ENCODE data around the gene KRT6B. TPM values are rescaled to one million over a fixed set of nuclear protein-coding genes. Genes with fewer than 3 reads are reported as not detected.
A peak's percentile ranks its signal among the peaks of the same experiment; 100 is the strongest.
"Not testable (repeated sequence)": the region's sequence is repeated elsewhere in the genome, so short reads cannot be mapped to it uniquely, and the experiment has no call there.

Gene KRT6B
- polyA plus RNA-seq = 1,722 to 4,902 TPM (median 2,016 TPM) in 3 replicates
- 2,938 TPM for polyA plus RNA-seq (2011; ENCODE audit: low read depth)
- 2,812 and 3,083 TPM in 2 replicates for polyA plus RNA-seq (2011; cell fraction: cytosol; rRNA removed)
- 2,797 and 2,980 TPM in 2 replicates for polyA plus RNA-seq (2011; cell fraction: nucleus; rRNA removed)
- 1,858 and 2,565 TPM in 2 replicates for polyA plus RNA-seq (2012; ENCODE audit: low replicate concordance)
- 2,114 to 3,991 TPM (median 2,742 TPM) in 3 replicates for polyA minus RNA-seq
- polyA minus RNA-seq (2011; cell fraction: cytosol; rRNA and poly(A)+ RNA removed) = 3,211 TPM
- 1,354 and 1,584 TPM in 2 replicates for polyA minus RNA-seq (2011; cell fraction: nucleus; rRNA and poly(A)+ RNA removed)

GRCh38 chr12:52452101-52452500 lies at the start of gene KRT6B:
TSS of gene KRT6B (minus strand) at chr12:52452146. CDS start at chr12:52452078, 68 bp downstream.
- Histone ChIP-seq H3K79me2 (ENCODE audit: control insufficient read depth, insufficient read depth, low read length) (no peaks in the 10 kb centered on the region), H3K9me1 (ENCODE audit: control insufficient read depth, extremely low read depth, insufficient read depth, low read length) (no peaks in the 10 kb centered on the region), H3K36me3 (ENCODE audit: control insufficient read depth in 2 of 2, extremely low read depth in 1 of 2, insufficient read depth in 2 of 2, low read length in 2 of 2) (peaks cover 4 to 10% of the 10 kb centered on the region in 2 experiments), H3K27ac (ENCODE audit: control insufficient read depth, insufficient read depth, low read length) (peak within 1 kb of the TSS; percentile 71), H3K27me3 (ENCODE audit: control insufficient read depth, extremely low read depth, insufficient read depth, low read length) (no peaks in the 10 kb centered on the region), H2AFZ (ENCODE audit: control insufficient read depth, low read length) (no peak within 1 kb of the TSS), H3K9me3 (ENCODE audit: control insufficient read depth, low read depth, low read length) (no peaks in the 10 kb centered on the region), H4K20me1 (ENCODE audit: control insufficient read depth, extremely low read depth, insufficient read depth, low read length) (no peaks in the 10 kb centered on the region), H3K4me1 (ENCODE audit: control insufficient read depth, extremely low read depth, insufficient read depth, low read length) (peaks cover 38% of the 10 kb centered on the region), H3K4me2 (ENCODE audit: control insufficient read depth, extremely low read depth, insufficient read depth, low read depth, low read length) (peak within 1 kb of the TSS; percentile 62), H3K9ac (ENCODE audit: control insufficient read depth, extremely low read depth, insufficient read depth, low read length) (peak within 1 kb of the TSS; percentile 43), H3K4me3 (ENCODE audit: control insufficient read depth in 2 of 3, extremely low read depth in 1 of 3, insufficient read depth in 2 of 3, low read depth in 1 of 3, low read length in 3 of 3) (peak within 1 kb of the TSS in 1 of 3 experiments; percentile 30)
- FAIRE-seq (peak; percentile 95), DNase-seq (ENCODE audit: low read depth, low spot score) (no peak)
- TF ChIP-seq CTCF (optimal IDR thresholded peaks at IDR 0.05 in 1 of 3, IDR thresholded peaks at IDR 0.05 in 1 of 3, conservative IDR thresholded peaks at IDR 0.05 in 1 of 3; ENCODE audit: extremely low read depth in 1 of 3, insufficient read depth in 2 of 3, low read length in 3 of 3) (no peak), EZH2 (IDR thresholded peaks at IDR 0.05; ENCODE audit: low read length) (no peak)
- dilution Hi-C loops (cut with MboI; ENCODE audit: extremely low pct_ligation_motif_present, low sequenced_read_pairs) = no loop called here

GRCh38 chr12:52501490-52501889 lies 49.5 kb upstream of the KRT6B start:
- Histone ChIP-seq H3K4me1 (ENCODE audit: control insufficient read depth, extremely low read depth, insufficient read depth, low read length) (peaks cover 30% of the 10 kb centered on the region), H3K4me2 (ENCODE audit: control insufficient read depth, extremely low read depth, insufficient read depth, low read depth, low read length) (no peak overlapping the region), H3K4me3 (ENCODE audit: control insufficient read depth in 2 of 3, extremely low read depth in 1 of 3, insufficient read depth in 2 of 3, low read depth in 1 of 3, low read length in 3 of 3) (no peak overlapping the region), H3K9me1 (ENCODE audit: control insufficient read depth, extremely low read depth, insufficient read depth, low read length) (no peaks in the 10 kb centered on the region), H2AFZ (ENCODE audit: control insufficient read depth, low read length) (no peak overlapping the region), H3K27me3 (ENCODE audit: control insufficient read depth, extremely low read depth, insufficient read depth, low read length) (no peaks in the 10 kb centered on the region), H3K9ac (ENCODE audit: control insufficient read depth, extremely low read depth, insufficient read depth, low read length) (no peak overlapping the region), H4K20me1 (ENCODE audit: control insufficient read depth, extremely low read depth, insufficient read depth, low read length) (no peaks in the 10 kb centered on the region), H3K36me3 (ENCODE audit: control insufficient read depth in 2 of 2, extremely low read depth in 1 of 2, insufficient read depth in 2 of 2, low read length in 2 of 2) (no peaks in the 10 kb centered on the region), H3K9me3 (ENCODE audit: control insufficient read depth, low read depth, low read length) (no peaks in the 10 kb centered on the region), H3K27ac (ENCODE audit: control insufficient read depth, insufficient read depth, low read length) (no peak overlapping the region), H3K79me2 (ENCODE audit: control insufficient read depth, insufficient read depth, low read length) (no peaks in the 10 kb centered on the region)
- dilution Hi-C loops (cut with MboI; ENCODE audit: extremely low pct_ligation_motif_present, low sequenced_read_pairs) = no loop called here
- TF ChIP-seq EZH2 (IDR thresholded peaks at IDR 0.05; ENCODE audit: low read length) (no peak), CTCF (optimal IDR thresholded peaks at IDR 0.05 in 1 of 3, IDR thresholded peaks at IDR 0.05 in 1 of 3, conservative IDR thresholded peaks at IDR 0.05 in 1 of 3; ENCODE audit: extremely low read depth in 1 of 3, insufficient read depth in 2 of 3, low read length in 3 of 3) (no peak)
- DNase-seq (ENCODE audit: low read depth, low spot score) = no peak
- FAIRE-seq = no peak

GRCh38 chr12:52500574-52500973 lies 48.6 kb upstream of the KRT6B start:
- H3K36me3 ChIP-seq (ENCODE audit: control insufficient read depth in 2 of 2, extremely low read depth in 1 of 2, insufficient read depth in 2 of 2, low read length in 2 of 2); H3K79me2 ChIP-seq (ENCODE audit: control insufficient read depth, insufficient read depth, low read length); FAIRE-seq; DNase-seq (ENCODE audit: low read depth, low spot score); H3K4me3 ChIP-seq (ENCODE audit: control insufficient read depth in 2 of 3, extremely low read depth in 1 of 3, insufficient read depth in 2 of 3, low read depth in 1 of 3, low read length in 3 of 3); H3K4me2 ChIP-seq (ENCODE audit: control insufficient read depth, extremely low read depth, insufficient read depth, low read depth, low read length); dilution Hi-C loops (cut with MboI; ENCODE audit: extremely low pct_ligation_motif_present, low sequenced_read_pairs); H3K27me3 ChIP-seq (ENCODE audit: control insufficient read depth, extremely low read depth, insufficient read depth, low read length); H3K9ac ChIP-seq (ENCODE audit: control insufficient read depth, extremely low read depth, insufficient read depth, low read length); H3K9me3 ChIP-seq (ENCODE audit: control insufficient read depth, low read depth, low read length); H2AFZ ChIP-seq (ENCODE audit: control insufficient read depth, low read length); H3K27ac ChIP-seq (ENCODE audit: control insufficient read depth, insufficient read depth, low read length); H4K20me1 ChIP-seq (ENCODE audit: control insufficient read depth, extremely low read depth, insufficient read depth, low read length); H3K9me1 ChIP-seq (ENCODE audit: control insufficient read depth, extremely low read depth, insufficient read depth, low read length): not testable (repeated sequence)
- H3K4me1 ChIP-seq (ENCODE audit: control insufficient read depth, extremely low read depth, insufficient read depth, low read length) = peaks cover 39% of the 10 kb centered on the region

Measured in keratinocyte (primary cell).